HG02678 (cell line): ENCODE results near the gene SLC2A4.
"Not testable (repeated sequence)": the region's sequence is repeated elsewhere in the genome, so short reads cannot be mapped to it uniquely, and the experiment has no call there.

ENCODE experiments used
- ATAC-seq: cut with Tn5 transposase; IDR thresholded peaks from one replicate; pipeline ENCODE4 v1.9.1; 2021; ENCODE audit warnings: mild to moderate bottlenecking, moderate library complexity; ENCODE audit not compliant: unreplicated experiment

SLC2A4 gene

DNA sequence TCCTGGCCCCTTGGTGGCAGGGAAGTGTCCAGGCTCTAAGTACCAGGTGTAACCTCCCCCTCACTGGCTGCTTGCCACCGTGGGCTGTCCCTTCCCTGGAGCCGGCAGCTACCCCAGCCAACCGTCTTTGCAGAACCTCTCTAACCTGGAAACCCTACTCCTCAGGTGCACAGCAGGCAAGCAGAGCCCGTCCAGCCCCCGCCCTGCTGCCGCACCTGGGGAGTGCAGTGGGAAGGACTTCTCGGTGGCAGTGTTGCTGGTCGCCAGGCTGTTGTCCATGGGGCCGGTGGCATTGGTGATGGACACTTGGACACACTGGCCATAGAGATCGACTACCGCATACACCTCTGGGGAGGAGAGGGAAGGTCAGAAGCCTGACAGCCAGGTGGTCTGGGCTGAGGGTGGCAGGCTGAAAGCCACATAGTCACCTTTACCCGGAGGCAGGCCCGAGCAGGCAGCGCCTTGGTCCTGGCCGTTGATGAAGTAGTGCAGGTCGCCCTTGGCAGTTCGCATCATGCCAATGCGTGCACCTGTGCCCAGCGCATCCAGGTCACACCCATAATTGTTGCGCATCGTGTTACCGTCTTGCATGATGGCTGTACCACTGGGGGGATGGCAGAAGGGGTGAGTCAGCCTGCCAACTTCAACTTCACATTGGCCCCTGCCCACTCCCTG lies 41.1 kb downstream of the SLC2A4 start:
- ATAC-seq = no peak

DNA sequence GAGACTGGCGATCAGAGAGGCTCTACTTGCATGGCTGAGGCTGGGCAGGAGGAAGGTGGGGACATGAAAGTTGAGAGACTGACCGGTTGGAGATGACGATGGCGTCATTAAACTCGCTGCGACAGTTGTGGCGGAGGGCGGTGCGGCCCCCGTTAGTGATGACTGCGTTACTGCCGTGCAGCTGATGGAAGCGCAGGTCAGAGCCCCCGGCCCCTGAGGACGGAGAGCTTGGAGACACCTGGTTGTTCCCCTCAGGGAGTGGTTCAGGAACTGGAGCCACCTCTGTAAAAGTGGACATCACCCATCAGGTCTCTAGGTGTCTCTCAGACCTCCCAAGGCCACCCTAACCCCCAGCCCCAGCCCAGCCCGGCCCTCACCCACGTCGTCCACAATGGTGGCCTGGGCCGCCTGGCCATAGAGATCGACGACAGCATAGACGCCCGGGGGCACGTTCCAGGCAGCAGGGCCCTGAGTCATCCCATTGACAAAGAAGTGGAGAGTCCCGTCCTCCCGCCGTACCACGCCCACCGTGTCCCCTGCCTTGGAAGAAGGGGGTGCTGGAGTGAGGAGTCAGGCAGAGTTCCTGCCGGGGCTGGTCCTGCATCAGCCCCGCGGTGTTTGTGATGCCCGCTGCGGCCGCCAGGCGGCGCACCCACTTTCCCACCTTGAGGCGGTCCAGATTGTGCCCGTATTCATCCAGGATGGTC lies 42.4 kb downstream of the SLC2A4 start:
- no peak for ATAC-seq

DNA sequence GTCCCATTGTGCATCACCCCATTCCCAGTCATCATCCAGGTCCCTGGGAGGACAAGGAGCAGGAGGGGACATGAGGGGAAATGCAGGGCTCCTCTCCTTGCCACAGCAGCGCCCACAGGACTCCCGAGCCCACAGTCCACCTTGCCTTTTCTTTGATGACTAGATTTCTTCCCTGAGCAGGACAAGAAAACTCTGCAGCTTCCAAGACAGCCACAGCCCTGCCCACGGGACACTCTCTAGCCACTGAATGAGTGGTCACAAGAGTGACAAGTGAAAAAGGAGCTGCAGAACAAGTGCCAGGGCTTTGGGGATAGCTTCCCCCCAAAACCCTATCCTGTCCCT lies 42.9 kb downstream of the SLC2A4 start:
- ATAC-seq = no peak

DNA sequence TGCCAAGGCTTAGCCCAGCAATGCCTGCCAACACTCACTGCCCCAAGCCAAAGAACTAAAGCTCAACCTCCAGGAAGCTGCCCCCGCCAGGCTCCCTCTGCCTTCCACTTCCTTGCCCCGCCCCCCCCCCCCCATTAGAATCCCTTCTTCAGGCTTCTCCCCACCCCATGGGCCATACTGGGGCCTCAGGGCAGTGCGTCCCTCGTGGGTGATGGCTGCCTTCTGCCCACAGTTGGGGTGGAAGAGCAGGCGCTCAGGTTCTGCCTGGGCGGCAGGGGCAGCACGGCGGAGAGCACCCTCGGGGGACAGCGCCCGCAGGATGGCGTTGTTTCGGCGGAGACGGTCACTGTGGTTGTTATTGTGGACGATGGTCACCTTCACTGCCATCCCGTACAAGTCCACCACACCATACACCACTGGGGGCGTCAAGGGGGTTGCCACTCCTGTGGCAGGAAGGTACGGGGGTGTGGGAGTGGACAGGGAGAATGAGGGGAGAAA lies 43.6 kb downstream of the SLC2A4 start:
- no peak for ATAC-seq

DNA sequence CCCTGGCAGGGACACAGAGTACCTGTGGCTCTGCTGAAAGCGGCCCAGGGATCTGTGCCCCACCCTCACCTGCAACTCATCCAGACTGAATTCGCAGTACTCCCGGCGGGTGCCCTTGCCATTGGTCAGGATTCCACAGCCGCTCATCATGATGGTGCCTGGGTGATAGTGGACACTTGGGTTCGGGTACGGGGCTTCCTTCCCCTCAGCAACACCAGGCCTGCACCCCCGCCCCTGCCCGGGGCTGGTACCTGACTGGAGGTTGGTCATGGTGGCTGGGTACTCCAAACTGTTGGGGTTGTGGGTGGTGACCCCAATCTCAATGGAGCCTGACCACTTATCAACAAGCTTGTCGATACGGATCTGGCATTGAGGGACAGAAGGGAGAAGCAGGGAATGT lies 44.7 kb downstream of the SLC2A4 start:
- no peak for ATAC-seq

DNA sequence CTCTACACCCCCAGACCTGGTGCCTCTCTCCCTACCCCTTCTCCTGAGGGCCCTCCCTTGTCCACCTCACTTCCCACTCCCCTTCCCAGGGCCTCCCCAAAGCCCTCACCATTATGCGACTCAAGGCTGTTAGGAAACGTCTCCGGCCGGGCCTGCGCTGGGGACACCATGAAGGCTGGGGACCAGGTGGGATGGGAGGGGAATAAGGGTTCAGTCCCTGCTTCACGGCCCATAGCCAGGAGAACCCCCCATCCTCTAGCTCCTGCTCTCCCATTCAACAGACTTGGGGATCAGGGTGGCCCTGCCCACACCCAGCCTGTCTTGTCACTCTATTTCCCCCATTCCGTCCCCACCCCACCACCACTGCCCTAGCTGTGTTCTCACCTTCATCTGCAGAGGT lies 45.5 kb downstream of the SLC2A4 start:
- ATAC-seq = no peak

DNA sequence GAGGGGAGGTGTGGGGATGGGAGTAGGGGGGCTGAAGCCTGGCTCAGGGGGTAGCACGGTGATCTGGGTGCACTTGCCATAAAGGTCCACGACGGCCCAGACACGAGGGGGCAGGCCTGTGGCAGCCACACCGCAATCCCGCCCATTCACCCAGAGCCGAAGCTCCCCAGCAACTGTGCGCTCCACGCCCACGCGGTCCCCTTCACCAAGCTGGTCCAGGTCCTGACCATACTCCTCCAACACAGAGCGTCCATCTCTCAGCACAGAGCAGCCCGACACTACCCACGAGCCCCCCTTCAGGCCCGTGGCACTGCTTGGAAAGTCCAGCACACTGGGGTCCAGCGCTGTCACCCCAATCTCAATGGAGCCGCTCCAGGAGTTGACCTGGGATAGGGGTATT lies 46.0 kb downstream of the SLC2A4 start:
- no peak for ATAC-seq

DNA sequence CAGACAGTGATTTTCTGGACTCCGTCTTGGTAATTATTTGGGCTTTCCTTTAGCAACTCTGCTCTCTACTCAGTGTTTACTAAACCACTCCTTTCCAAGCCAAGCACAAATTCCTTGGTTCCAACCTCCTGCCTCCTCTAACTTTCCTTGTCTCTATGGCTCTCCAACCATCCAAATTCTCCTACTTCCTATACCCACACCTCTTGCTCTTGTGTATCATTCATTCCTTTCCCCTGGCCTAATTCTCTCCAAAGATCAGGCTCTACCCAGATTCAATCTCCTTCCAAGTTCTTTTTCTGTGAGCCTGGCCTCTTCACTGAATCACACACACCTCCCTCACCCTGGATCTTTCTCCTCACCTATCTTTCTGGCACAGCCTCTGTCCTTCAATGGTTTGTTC lies 46.5 kb downstream of the SLC2A4 start:
- ATAC-seq = no peak

DNA sequence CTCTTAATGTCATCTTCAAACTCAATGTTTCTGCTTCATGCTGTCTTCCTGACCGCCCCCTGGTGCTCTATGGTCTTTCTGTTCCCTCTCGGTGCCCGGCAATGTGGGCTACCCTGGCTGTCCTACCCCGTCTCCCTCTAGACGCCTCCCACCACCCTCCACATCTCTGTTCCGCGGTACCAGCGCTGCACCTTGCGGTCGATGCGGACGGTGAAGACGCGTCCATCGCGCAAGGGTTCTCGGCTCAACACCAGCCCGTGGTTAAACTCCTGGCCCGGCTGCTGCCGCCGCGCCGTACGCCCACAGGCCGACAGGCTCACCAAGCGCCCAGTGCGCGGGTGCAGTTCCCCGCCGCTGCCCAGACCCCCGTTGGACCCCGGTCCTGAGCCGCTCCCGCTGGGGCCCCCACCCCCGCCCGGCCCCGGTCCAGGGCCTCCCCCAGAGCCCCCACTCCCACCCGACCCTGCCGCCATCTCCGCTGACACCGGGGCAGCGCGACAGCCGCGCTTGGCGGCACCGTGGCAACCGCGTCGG lies 47.4 kb downstream of the SLC2A4 start, which contains the start of gene NEURL4:
TSS of gene NEURL4 (minus strand) at position 496 of the 534 bp plus-strand sequence. CDS start at position 473, 23 bp downstream.
- ATAC-seq = peak; percentile 19

DNA sequence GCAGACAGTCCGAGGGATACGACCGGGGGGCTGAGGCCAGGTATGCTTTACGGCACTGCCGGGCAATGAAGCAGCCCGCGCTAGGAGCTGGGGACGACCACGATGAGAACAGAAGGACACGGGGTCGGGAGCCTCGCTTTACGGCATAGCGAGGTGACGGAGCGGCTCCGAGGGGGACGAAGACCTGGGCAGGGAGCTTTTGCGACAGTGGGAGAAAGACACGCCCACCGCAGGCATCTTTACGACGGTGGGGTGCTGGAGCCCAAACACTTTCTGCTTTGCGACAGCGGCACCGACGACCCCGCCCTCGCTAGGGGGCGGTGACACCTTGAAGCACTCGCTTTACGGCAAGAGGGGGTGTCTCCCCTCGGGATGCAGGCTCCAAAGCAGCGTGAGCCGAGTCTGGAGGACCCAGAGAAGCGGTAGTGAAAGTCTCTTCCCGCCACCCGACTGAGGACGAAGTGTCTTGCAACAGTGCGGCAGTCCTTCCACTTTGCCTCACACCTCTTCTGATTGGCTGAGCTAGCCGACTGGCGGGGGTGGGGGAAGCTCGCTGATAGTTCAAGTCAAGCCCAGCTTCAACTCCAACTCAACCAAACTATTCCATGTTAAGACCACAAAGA lies 48.0 kb downstream of the SLC2A4 start:
- ATAC-seq = peak; percentile 67

DNA sequence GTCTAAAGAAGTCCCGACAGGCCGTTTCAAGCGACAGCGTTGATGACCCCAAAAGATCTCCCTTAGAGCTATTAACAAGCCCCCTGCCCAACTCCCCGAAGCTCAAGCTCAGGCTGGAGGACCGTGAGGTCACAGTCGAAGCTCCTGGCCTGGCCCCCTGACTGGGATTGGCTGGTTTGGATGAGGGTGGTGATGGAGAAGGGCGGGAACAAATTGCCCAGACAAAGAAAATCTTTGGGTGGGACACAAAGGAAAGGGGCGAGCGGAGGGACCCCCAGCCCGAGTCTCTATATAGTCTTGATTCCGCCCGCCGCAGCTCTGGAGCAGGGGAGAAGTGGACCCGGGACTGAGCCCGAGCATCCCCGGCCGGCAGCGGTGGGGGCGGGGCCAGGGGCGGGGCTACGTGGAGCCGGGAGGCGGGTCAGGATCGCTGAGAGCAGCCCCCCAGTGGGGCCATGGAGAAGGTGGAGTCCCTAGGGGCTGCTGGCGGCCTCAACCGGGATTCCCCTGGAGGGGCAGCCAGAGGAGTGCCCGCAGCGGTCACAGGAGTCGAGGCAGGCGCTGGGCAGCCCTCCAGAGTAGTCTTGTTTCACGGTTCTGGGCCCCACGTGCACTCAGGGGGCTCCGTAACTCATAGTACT lies 48.6 kb downstream of the SLC2A4 start:
- peak; percentile 36 for ATAC-seq

DNA sequence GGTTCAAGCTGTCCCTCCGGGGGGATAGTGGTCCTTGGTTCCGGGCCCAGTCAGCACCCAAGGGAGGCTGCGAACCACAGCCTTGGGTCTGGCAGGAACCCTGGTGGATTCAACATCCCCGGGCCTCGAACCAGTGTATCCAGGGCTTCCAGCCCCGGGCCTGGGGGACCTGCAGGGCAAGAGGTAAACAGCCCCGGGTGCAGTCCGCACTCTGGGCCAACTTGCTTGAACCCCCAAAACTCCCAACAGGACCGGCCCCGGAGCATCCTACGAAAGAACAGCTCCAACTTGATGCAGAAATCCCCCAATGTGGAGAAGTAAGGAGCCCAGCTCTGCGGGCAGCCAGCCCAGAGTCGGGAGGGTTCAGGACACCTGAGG lies 49.1 kb downstream of the SLC2A4 start:
- no peak for ATAC-seq

DNA sequence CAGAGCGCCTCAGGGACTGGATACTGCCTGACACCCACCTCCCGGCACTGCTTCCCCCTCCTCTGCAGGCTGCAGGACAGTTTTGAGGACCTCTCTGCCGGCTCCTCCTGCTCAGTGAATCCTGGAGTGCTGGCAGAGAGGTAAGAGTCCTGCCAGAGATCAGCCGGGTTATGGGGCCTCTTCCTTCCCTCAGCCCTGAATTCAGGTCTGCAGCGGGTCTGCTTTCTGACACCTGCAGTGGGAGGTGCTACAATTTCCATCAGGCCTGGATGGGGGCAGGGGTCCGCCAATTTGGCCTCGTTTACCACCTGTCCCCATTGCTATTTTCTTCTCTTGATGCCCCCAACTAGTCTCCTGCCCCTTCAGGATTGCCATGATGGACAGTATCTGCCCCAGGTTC lies 50.6 kb downstream of the SLC2A4 start:
- ATAC-seq = no peak

DNA sequence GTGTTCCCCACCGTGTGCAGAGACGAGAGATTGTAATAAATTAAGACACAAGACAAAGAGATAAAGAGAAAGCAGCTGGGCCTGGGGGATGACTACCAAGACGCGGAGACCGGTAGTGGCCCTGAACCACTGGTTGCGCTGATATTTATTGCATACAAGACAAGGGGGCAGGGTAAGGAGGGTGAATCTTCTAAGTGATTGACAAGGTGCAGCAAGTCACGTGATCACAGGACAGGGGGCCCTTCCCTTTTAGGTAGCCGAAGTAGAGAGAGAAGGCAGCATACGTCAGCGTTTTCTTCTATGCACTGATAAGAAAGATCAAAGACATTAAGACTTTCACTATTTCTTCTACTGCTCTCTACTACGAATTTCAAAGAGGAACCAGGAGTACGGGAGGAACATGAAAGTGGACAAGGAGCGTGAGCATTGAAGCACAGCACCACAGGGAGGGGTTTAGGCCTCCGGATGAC lies 51.1 kb downstream of the SLC2A4 start:
- ATAC-seq = not testable (repeated sequence)

DNA sequence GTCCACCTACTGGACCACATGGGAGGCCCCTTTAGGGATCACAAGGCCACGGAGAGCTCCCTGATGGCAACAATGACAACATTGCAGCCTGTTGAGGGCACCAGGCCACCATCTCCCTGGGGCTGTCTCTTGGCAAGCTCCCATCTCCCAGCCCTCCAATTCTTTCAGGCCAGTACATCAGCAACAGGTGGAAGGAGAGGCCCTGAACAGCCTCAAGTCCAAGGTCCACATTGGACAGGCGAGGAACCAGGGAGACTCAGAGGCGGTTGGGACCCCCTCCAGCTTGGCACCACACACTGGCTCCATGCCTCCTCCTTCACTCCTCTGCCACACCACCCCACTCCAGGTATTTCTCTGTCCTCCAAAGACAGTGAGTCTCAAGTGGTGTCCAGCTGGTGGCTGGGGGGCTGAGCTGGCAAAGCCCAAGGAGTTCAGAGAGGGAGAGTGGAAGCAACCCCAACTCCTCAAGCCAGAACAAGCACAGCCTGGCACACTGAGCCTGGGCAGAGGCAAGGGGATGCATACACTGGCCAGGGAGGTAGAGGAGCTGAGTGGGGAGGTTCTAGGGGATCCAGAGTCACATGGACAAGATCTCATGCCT lies 53.5 kb downstream of the SLC2A4 start:
- no peak for ATAC-seq

DNA sequence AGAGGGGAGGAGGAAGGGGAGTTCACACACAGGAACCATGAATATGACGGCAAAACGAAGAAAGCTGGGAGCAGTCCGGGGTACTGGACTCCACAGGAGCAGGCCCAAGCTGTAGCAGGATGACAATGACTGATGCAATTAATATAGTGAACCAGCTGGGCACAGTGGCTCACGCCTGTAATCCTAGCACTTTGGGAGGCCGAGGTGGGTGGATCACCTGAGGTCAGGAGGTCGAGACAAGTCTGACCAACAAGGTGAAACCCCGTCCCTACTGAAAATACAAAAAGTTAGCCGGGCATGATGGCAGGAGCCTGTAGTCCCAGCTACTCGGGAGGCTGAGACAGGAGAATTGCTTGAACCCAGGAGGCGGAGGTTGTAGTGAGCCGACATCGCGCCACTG lies 54.2 kb downstream of the SLC2A4 start:
- not testable (repeated sequence) for ATAC-seq

DNA sequence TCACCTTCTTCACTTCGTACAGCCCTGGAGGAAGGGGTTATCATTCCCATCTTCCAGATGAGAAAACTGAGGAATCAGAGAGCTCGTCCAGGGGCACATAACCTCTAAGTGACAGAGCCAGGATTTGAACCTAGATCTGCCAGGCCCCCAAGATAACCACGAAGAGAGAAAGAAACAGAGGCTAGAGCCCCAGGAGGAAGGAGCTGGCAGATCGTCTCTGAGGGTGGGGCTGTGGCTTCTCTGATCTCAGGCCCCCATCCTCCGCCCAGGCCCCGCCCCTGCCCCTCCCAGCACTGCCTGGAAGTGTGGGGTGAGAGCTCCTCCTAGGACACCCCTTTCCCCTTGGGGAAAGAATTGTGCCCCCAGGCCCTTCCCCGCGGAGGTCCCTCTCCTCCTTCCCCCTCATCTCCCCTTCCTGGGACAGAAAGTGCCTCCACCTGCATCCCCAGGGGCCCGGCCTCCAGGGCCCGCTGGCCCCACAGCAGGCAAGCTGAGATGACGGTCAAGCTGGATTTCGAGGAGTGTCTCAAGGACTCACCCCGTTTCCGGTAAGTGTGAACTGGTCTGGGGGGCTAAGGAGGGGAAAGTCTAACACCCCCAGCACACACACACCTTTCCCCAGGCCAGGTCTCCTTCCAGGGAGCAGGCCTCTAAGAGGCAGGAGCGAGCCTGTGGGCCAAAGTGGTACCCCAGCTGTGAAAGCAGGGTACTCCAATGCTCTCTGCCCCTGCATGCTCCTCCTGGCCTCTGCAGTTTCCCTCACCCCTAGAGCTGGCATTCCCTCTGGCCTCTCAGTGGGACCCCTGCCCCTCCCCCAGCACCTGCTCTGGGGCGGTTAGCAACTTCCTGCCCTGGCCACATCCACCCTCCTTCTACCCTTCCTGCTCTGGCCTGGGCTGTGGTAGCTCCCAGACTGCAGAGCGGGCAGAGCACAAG lies 55.0 kb downstream of the SLC2A4 start, which contains the start of gene ACAP1:
TSS of gene ACAP1 (plus strand) at position 290 of the 936 bp plus-strand sequence. CDS start at position 496, 206 bp downstream.
- ATAC-seq = peak; percentile 65

DNA sequence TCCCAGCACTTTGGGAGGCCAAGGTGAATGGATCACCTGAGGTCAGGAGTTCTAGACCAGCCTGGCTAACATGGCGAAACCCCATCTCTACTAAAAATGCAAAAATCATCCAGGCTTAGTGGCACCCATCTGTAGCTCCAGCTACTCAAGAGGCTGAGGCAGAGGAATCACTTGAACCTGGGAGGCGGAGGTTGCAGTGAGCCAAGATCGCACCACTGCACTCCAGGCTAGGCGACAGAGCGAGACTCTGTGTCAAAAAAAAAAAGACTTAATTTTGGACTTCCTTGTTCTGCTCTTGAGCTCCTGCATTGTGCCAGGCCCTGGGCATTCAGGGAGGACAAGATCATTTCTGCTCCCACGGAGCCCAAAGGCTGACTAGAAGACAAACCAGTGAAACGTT lies 56.1 kb downstream of the SLC2A4 start:
- not testable (repeated sequence) for ATAC-seq
